IPS-15b (cell line): ENCODE results near the gene IFITM2.
"Not testable (repeated sequence)": the region's sequence is repeated elsewhere in the genome, so short reads cannot be mapped to it uniquely, and the experiment has no call there.

ENCODE experiments used
- H3K27me3 ChIP-seq: one replicate; pipeline ENCODE4 v1.6.1; 2013; ENCODE audit warnings: low read length; ENCODE audit not compliant: control insufficient read depth, insufficient read depth
- H3K36me3 ChIP-seq: one replicate; pipeline ENCODE4 v1.6.1; 2013; ENCODE audit warnings: low read length; ENCODE audit not compliant: control insufficient read depth, insufficient read depth
- H3K4me1 ChIP-seq: one replicate; pipeline ENCODE4 v1.6.1; 2013; ENCODE audit warnings: mild to moderate bottlenecking, low read length; ENCODE audit not compliant: control insufficient read depth, insufficient read depth
- H3K4me3 ChIP-seq: one replicate; pipeline ENCODE4 v1.5.1; 2013; ENCODE audit warnings: low read depth, low read length
- H3K9ac ChIP-seq: one replicate; pipeline ENCODE4 v1.6.1; 2013; ENCODE audit warnings: low read depth, mild to moderate bottlenecking, low read length
- H3K9me3 ChIP-seq: one replicate; pipeline ENCODE4 v1.6.1; 2013; ENCODE audit warnings: mild to moderate bottlenecking, low read length; ENCODE audit not compliant: control insufficient read depth, insufficient read depth

The IFITM2 gene

DNA sequence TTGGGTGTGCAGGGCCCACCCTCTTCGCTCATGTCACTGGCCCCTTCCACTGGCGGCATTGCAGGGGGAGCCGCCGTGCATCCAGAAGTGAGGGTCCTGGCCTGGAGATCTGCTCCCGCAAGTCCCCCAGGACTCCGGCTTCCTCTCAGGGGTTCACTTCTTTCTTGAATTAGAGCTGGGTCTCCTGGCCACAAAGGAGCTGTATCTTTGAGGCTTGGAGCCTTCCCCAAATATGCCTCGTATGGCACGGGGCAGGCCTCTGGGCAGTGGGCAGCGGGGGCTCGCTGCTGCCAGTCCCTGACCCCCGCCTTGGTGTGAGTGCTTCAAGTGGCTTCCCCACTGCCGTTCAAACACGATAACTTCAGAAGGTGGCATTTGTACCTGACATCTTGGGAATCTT lies 20.4 kb downstream of the IFITM2 start:
- Histone ChIP-seq H3K36me3 (peaks cover 2% of the 10 kb centered on the region), H3K9me3 (peaks cover 2% of the 10 kb centered on the region), H3K9ac (no peak overlapping the region), H3K27me3 (no peaks in the 10 kb centered on the region), H3K4me3 (no peak overlapping the region), H3K4me1 (peaks cover 4% of the 10 kb centered on the region)

DNA sequence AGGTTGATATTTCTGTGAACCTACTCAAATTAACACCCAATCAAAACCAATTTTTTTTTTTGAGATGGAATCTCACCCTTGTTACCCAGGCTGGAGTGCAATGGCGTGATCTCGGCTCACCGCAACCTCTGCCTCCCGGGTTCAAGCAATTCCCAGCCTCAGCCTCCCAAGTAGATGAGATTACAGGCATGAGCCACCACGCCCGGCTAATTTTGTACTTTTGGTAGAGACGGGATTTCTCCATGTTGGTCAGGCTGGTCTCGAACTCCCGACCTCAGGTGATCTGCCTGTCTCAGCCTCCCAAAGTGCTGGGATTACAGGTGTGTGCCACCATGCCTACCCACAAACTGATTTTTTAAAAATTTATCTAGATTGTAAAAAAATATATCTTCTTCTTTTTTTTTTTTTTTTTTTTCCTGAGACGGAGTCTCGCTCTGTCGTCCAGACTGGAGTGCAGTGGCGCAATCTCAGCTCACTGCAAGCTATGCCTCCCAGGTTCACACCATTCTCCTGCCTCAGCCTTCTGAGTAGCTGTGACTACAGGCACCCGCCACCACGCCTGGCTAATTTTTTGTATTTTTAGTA lies 21.0 kb downstream of the IFITM2 start:
- H3K36me3 ChIP-seq, H3K4me1 ChIP-seq, H3K9me3 ChIP-seq, H3K9ac ChIP-seq, H3K27me3 ChIP-seq, H3K4me3 ChIP-seq: not testable (repeated sequence)

DNA sequence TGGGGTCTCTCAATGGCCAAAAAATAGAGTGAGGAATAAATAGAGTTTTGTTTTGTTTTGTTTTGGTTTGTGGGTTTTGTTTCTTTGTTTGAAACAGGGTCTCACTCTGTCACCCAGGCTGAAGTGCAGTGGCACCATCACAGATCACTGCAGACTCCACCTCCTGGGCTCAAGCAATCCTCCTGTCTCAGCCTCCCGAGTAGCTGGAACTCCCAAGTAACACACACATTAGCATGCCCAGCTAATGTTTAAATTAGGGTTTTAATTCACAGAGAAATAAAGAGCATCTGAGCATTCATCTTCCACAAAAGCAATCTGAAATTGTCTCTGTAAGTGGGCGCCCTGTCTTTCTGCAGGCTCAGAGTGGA lies 22.3 kb downstream of the IFITM2 start:
- Histone ChIP-seq H3K9me3 (peaks cover 4% of the 10 kb centered on the region), H3K4me3 (no peak overlapping the region), H3K9ac (no peak overlapping the region), H3K4me1 (peaks cover 8% of the 10 kb centered on the region), H3K36me3 (peaks cover 4% of the 10 kb centered on the region), H3K27me3 (no peaks in the 10 kb centered on the region)

DNA sequence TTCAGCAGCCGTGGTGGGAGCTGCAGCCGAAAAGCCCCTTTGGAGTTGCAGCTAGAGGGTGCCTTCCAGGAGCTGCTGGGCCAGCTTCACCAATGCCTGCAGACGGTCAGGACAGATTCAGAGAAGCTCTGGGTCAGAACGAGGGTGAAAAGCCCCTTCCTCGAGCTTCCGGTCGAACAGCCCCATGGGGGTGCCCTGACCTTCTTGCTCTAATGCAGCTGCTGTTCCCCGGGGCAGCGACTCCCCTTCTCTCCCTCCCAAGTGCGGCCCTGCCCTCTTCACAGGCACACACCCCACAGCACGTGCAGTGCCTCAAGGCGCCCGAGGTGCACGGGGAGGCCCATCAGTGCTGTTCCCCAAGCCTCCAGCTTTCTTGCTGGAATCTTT lies 22.7 kb downstream of the IFITM2 start:
- H3K4me1 ChIP-seq, result peaks cover 9% of the 10 kb centered on the region
- no peak overlapping the region for H3K9ac ChIP-seq
- peaks cover 4% of the 10 kb centered on the region for H3K36me3 ChIP-seq
- peaks cover 4% of the 10 kb centered on the region for H3K9me3 ChIP-seq
- no peaks in the 10 kb centered on the region for H3K27me3 ChIP-seq
- H3K4me3 ChIP-seq, result no peak overlapping the region

DNA sequence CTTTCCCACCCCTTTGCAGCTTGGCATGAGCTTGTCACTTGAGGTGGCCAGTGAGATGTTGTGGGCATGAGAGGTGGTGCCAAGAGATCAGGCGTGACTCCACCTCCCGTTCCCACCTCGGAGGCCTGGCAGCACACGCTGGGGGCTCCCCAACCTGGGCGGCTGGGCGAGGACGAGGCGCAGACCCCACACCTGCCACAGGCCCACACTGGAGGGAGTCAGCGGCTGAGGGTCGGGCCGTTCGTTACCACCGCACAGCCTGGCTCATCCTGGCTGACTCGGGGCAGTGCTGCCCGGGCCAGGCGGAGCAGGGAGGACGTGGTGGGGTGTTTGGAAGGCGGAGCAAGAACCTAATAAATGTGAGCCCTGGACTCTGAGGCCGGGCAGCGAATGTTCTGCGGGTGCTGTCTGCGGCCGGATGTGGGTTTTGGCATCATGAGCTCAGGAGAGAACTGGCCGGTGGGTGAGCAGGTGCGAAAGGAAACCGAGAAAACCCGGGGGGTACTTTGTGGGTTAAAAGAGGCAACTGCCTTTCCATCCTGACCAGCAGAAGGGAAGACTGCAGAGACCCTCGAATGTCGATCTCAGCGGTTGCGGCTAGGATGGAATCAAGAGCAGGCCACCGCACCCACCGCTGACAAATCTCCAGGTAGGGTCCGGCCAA lies 23.2 kb downstream of the IFITM2 start:
- Histone ChIP-seq H3K4me1 (peaks cover 14% of the 10 kb centered on the region), H3K36me3 (peaks cover 4% of the 10 kb centered on the region), H3K27me3 (no peaks in the 10 kb centered on the region), H3K4me3 (no peak overlapping the region), H3K9me3 (peaks cover 4% of the 10 kb centered on the region), H3K9ac (no peak overlapping the region)

DNA sequence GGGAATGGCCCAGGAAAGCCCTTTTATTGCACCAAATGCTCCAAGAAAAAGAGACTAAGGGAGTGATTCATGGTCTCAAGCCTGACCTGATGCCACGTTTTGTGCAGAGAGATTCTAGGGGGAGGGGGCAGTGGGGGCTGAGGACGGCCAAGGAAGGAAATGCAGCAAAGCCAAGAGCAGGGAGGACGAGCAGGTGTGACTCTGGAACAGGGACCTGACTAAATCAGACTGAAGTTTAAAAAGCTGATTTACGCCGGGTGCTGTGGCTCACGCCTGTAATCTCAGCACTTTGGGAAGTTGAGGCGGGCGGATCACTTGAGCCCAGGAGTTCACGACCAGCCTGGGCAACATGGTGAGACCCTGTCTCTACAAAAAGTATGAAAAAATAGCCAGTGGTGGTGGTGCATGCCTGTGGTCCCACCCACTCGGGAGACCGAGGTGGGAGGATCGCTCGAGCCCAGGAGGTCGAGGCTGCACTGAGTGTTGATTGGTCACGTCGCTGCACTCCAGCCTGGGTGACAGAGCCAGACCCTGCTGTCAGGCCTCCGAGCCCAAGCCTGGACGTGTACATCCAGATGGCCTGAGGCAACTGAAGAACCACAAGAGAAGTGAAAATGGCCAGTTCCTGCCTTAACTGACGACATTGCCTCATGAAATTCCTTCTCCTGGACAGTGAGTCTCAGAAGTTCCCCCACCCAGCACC lies 23.9 kb downstream of the IFITM2 start:
- H3K4me1 ChIP-seq, result peaks cover 20% of the 10 kb centered on the region
- H3K9ac ChIP-seq, result no peak overlapping the region
- no peak overlapping the region for H3K4me3 ChIP-seq

DNA sequence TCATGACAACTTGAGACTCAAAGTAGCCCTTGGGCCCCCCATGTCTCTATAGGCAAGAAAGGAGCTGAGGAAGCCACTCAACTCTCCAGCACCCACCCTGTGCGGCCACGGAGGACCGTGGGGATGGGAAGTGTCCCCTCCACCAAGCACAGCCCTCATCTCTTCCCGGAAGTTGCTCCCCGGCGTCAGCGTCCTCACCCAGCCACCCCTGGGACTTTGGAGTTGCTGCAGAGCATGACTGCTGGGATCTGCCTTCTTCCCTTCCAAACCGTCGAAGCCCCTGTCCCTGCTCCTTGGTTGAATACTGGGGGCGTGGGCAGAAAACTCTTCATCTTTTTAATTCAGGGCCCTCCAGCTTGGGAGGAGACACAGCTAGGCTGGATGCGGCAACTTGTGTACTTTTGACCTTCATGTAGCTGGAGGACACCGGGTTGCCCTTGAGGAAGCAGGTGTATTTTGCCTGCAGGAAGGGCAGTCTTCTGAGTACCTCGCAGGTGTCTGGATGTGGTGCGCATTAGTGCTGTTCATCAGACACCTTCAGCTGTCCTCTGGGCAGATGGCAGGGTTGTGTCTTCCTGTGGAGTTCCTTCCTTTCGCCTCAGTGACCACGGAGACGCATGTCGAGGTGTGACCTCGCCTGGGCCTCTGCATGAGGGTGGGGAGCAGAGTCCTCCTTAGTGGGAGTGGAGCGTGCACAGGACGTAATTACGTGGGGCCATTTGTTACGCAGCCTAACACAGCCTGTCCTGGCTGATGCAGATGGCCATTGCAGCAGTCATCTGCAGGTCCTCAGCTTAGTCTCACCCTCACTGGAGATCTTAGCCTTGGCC lies 25.2 kb downstream of the IFITM2 start:
- Histone ChIP-seq H3K27me3 (no peaks in the 10 kb centered on the region), H3K9me3 (peaks cover 4% of the 10 kb centered on the region), H3K36me3 (peaks cover 4% of the 10 kb centered on the region), H3K4me1 (peaks cover 22% of the 10 kb centered on the region), H3K9ac (no peak overlapping the region), H3K4me3 (peak overlapping the region; percentile 5)

More for the DNA sequence above, 23.9 kb downstream of the IFITM2 start:
- peaks cover 4% of the 10 kb centered on the region for H3K36me3 ChIP-seq
- H3K27me3 ChIP-seq, result no peaks in the 10 kb centered on the region
- H3K9me3 ChIP-seq, result peaks cover 4% of the 10 kb centered on the region

DNA sequence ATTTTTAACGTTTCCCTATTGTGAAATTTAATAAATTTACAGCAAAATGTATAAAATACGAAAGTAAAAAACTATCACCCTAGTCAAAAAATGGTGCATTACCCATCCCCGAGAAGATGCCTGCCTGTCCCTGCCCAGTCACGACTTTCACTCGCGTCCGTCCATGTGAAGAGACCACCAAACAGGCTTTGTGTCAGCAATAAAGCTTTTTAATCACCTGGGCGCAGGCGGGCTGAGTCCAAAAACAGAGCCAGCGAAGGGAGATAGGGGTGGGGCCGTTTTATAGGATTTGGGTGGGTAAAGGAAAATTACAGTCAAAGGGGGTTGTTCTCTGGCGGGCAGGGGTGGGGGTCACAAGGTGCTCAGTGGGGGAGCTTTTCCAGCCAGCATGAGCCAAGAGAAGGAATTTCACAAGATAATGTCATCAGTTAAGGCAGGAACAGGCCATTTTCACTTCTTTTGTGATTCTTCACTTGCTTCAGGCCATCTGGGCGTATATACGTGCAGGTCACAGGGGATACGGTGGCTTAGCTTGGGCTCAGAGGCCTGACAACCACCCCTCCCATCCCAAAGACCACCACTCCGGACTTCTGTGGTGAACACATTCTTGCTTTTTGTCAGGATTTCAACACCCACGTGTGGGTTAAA lies 26.1 kb downstream of the IFITM2 start:
- Histone ChIP-seq H3K4me3 (peak overlapping the region; percentile 9), H3K9ac (peak overlapping the region; percentile 63), H3K4me1 (peaks cover 22% of the 10 kb centered on the region)
- not testable (repeated sequence) for H3K27me3 ChIP-seq, H3K9me3 ChIP-seq, H3K36me3 ChIP-seq

DNA sequence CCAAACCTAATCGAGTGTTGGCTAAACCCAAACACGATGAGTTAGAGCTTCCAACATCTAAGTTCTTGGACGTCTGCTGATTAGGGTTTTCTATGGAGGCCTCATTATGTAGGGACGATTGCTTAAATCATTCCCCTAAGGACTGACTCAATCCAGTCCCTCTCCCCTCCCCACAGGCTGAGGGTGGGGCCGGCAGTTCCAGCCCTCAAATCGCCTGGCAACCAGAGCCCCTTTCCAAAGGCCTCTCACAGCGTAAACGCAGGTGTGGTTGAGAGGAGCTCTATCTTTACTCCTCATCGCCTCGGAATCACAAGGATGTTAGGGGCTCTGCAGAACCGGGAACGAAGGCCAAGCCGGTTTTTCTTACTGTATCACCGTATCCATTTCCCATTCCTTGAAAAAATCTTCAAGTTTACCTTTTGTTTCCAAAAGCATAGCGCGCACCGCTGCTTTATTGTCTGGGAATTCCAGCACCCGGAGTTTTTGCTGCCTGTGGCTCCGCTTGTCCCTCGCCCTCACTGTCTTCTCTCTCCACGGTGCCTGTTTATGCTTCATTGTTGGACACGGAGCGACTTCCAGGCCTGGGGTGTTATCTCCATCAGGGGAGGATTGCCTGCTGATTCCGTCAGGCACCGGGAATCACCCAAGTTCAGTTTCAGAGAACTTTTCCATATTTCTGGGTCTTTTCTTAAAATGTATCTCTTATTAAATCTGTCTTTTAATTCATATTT lies 26.8 kb downstream of the IFITM2 start:
- H3K4me1 ChIP-seq, result peaks cover 22% of the 10 kb centered on the region
- no peaks in the 10 kb centered on the region for H3K27me3 ChIP-seq
- H3K4me3 ChIP-seq, result peak overlapping the region; percentile 31
- H3K9me3 ChIP-seq, result peaks cover 4% of the 10 kb centered on the region
- peak overlapping the region; percentile 63 for H3K9ac ChIP-seq
- peaks cover 4% of the 10 kb centered on the region for H3K36me3 ChIP-seq

DNA sequence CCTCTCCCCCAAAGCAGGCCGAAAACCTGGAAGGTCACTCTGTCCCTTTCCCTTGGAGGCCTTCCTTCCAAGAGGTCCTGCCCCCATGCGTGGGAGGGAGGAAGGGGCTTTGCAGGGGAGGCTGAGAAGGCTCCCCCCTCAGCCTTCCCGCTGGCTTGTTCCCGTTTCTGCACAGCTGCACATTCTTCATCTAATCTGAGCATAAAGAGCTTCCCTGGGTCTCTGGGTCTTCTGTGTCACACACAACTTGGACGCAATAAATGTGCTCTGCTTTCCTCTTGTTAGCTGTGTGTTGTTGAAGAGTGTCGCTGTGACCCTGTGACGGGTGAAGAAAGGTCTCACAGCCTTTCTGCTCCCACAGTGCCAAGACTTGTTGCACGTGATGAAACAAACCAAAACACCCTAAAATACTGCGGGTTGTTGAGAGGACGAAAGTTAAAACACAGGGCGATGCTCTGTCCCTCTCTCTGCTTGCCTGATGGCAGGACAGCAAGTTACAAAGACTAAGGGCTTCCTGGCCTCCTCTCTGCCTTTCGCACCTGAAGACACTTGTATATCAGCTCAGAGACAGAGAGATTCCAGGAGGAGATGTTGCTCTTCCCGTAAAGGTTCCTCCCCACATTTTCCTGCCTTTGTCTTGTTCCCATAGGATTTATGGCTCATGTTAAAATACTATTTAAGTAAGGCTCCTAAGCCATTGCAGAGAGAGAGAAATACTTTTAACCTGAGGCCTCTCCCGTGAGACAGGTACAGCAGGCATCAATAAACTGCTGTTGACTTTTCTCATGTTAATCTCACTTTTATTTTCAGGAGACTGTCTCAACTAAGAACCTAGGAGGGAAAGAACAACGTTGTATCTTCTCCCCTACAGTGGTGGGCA lies 28.4 kb downstream of the IFITM2 start:
- Histone ChIP-seq H3K4me1 (peaks cover 28% of the 10 kb centered on the region), H3K9me3 (peaks cover 4% of the 10 kb centered on the region), H3K27me3 (no peaks in the 10 kb centered on the region), H3K36me3 (peaks cover 4% of the 10 kb centered on the region), H3K4me3 (no peak overlapping the region), H3K9ac (peak overlapping the region; percentile 47)
